ENCODE measurements around the gene ZNF841.
"Not testable (repeated sequence)": the region's sequence is repeated elsewhere in the genome, so short reads cannot be mapped to it uniquely, and the experiment has no call there.

ZNF841 gene

DNA sequence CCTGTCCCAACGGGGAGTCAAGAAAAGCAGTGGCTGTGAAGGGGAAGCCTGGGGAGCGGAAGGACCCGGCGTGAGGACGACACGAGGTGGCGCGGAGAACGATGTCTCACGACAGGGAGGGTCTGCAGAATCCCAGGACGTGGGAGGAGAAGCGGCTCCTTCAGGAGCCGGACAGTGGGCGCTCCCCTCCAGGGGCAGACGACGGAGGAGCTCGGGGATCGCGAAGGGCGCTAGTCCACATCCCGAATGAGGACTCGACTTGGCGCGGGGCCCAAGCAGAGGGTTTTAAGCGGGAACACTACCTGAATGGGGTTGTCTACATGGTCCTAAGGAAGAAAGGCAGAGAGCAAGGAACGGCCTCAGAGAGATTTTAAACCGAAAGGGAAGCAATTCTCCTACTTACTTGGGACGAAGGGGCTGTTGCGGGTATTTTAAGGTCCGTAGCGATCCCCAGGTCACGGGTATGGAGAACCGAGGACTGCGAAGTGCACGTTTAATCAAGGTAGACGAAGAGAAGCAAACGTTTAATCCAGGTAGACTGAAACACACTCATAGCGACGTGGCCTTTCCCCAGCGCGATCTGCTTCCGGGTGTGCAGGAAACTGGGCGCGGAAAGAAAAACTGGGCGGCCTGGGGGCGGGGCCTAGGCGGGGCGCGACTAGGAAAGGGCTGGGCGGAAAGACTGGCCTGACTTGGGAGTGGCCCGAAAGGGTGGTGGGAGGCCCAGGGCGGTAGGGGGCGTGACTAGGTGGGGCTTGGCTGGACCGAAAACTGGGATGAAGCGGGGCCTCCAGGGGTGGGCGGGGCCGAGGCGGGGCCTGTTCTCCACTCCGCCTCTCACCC, at the start of gene ZNF841:
ZNF841 (minus strand) TSS at position 594 of the 843 bp plus-strand sequence. CDS start 10,964 bp downstream, outside the sequence.
- FAIRE-seq: no peak

DNA sequence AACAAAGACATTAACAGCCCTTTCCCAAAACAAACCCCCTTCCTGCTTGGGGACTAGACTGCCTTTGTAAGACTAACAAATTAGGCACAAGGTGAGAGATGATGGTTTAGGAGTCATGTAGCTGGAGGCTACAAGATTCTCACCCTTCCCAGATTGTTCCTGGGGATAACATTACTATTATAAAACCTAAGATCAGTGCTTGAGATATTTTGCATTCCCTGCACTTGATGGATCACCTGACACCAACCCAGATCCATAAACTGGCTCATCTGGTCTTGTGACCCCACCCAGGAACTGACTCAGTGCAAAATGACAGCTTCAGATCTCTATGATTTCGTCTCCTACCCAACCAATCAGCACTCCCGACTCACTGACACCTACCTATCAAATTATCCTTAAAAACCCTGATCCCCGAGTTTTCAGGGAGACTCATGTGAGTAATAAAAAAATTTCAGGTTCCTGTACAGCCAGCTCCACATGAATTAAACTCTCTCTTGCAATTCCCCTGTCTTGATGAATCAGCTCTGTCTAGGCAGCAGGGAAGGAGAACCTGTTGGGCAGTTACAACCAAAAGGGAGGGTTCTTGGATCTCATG, 46.5 kb upstream of the ZNF841 start:
- FAIRE-seq: no peak

- no peak for FAIRE-seq
Measured at GRCh38 chr19:52141203-52141602, 45.6 kb upstream of the ZNF841 start.

- FAIRE-seq: peak; percentile 8
Measured at GRCh38 chr19:52140032-52140710, 44.6 kb upstream of the ZNF841 start.

DNA sequence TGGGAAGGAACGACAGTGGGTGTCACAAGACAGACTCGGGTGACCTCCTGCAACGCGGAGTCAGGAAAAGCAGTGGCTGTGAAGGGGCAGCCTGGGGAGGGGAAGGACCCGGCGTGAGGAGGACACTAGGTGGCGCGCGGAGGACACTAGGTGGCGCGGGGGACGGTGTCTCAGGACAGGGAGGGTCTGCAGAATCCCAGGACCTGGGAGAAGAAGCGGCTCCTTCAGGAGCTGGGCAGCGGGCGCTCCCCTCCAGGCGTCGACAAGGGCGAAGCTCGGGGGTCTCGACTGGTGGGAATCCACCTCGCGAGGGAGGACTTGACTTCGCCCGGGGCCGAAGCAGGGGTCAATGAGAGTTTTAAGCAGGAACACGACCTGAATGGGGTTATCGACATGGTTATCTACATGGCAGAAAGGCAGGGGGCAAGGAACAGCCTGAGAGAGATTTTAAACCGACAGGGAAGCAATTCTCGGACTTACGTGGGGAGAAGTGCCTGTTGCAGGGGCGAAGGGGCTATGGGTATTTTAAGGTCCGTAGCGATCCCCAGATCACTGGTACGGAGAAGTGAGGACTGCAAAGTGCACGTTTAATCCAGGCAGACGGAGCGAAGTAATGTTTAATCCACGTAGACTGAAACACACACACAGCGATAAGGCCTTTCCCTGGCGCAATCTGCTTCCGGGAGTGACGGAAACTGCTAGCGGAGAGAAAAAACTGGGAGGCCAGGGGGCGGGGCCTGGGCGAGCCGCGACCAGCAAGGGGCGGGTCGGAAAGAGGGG, 43.9 kb upstream of the ZNF841 start, which contains the start of gene ZNF616:
ZNF616 (minus strand) TSS at position 687 of the 780 bp plus-strand sequence. CDS start 9,426 bp downstream, outside the sequence.
- FAIRE-seq: peak; percentile 74

DNA sequence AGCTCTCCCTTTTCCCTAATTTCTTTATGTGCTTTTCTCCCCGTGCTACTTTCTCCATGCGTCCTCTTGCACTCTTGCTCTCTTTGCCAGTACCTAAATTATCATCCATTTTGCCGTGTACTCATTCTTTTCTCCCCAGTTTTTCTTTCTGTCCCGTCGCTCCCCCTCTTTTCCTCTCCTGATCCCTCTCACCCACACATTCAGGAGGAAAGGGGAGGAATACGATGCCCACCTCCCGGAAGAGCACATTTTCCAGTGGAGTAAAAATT, 43.4 kb upstream of the ZNF841 start:
- no peak for FAIRE-seq

- FAIRE-seq: no peak
Measured at GRCh38 chr19:52138278-52138982, 42.9 kb upstream of the ZNF841 start.

GRCh38 chr19:52120286-52120685, 24.7 kb upstream of the ZNF841 start:
- FAIRE-seq: no peak

GRCh38 chr19:52115526-52116053, 20.0 kb upstream of the ZNF841 start:
- no peak for FAIRE-seq

- FAIRE-seq: no peak
Measured at GRCh38 chr19:52114691-52115090, 19.1 kb upstream of the ZNF841 start.

GRCh38 chr19:52112624-52113023, 17.1 kb upstream of the ZNF841 start:
- FAIRE-seq: no peak

GRCh38 chr19:52110780-52111179, 15.2 kb upstream of the ZNF841 start:
- FAIRE-seq: no peak

GRCh38 chr19:52102782-52103181, 7.2 kb upstream of the ZNF841 start:
- FAIRE-seq: no peak

DNA sequence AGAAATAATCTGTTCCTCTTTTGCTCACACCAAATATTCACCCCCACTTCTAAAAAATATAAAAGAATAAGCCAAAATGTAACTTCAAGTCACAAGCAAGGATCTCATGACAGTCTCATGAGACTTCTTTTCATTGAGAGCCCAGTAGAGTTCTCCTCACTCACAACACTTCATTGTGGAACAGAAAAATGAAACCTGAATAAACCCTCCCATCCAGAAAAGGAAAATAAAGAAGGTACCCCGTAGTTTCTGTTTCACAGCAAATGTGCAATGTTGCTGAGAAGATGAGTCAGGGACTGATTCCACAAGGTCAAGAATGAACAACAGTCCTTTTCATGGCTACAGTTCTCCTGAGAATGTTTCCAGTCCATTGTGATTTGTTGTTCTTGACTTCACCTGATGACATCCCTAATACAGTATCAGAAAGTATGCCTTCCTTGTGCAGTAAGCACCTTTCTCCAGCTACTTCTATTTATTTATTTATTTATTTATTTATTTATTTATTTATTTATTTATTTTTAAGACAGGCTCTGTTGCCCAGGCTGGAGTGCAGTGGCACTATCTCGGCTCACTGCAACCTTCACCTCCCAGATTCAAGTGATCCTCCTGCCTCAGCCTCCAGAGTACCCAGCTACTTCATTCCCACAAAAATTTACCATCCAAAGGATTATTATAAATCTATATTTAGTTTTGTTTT, 6.4 kb upstream of the ZNF841 start:
- no peak for FAIRE-seq

GRCh38 chr19:52099497-52100138, 4.1 kb upstream of the ZNF841 start:
- no peak for FAIRE-seq

GRCh38 chr19:52096416-52096815, 851 bp upstream of the ZNF841 start:
- FAIRE-seq: not testable (repeated sequence)

GRCh38 chr19:52094526-52095130, 937 bp downstream of the ZNF841 start:
- FAIRE-seq: no peak

DNA sequence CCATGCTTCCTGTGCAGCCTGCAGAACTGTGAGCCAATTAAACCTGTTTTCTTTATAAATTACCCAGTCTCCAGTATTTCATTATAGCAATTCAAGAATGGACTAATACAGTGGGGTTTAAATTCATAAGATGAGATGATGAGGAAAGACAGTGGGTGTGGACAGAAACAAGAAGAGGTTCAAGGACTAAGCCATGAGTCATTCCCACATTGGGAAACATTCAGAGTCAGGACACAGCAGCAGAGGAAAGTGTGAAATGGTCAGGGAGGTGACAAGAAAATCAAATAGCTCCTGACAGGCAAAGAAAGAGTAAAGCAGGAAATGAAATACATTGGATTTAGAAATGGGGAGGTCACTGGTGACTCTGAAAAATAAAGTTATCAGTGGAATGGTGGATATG, 9.1 kb downstream of the ZNF841 start:
- FAIRE-seq: no peak

DNA sequence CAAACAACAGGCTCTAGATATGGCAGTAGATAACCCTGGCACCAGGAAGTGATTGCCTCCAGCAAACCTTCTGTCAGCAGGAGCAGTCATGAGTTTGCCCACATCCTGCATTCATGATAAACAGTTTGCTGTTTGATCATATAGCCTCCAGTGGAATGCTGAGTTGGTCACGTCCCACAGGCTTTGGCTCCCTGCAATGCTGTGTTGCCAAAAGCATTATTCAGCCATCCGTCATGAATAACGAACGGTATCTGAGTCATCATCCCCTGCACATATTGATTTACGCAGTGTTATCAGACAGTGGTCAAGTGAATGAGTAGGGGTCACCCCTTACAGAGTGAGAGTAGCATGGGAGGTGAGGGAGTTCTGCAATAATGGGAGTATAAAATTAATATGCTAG, 25.1 kb downstream of the ZNF841 start:
- no peak for FAIRE-seq

GRCh38 chr19:52069653-52070052, 25.9 kb downstream of the ZNF841 start:
- no peak for FAIRE-seq

All from endometrium (tissue), 2 donors.